HG02759 (cell line): ENCODE results near the gene MORF4L2.
A peak's percentile ranks its signal among the peaks of the same experiment; 100 is the strongest.

Experiments used
- ATAC-seq: cut with Tn5 transposase; IDR thresholded peaks from one replicate; pipeline ENCODE4 v1.9.1; 2021; ENCODE audit warnings: mild to moderate bottlenecking, moderate library complexity; ENCODE audit not compliant: unreplicated experiment

The MORF4L2 gene

GRCh38 chrX:103637604-103638338 lies 48.7 kb downstream of the MORF4L2 start:
- no peak for ATAC-seq

- ATAC-seq: no peak
Observed at GRCh38 chrX:103635436-103635835, 51.1 kb downstream of the MORF4L2 start.

- no peak for ATAC-seq
Observed at GRCh38 chrX:103631145-103631544, 55.4 kb downstream of the MORF4L2 start.

GRCh38 chrX:103630171-103630511 lies 56.4 kb downstream of the MORF4L2 start:
- ATAC-seq: no peak

GRCh38 chrX:103629318-103630170 lies 57.0 kb downstream of the MORF4L2 start:
- peak; percentile 46 for ATAC-seq

- ATAC-seq: peak; percentile 75
Observed at GRCh38 chrX:103628386-103629317, 57.8 kb downstream of the MORF4L2 start, which contains the start of gene TCEAL1. Gene TCEAL1, plus strand, starts transcription at chrX:103628975. Its CDS starts 942 bp downstream, at chrX:103629917.

- ATAC-seq: no peak
Observed at GRCh38 chrX:103626855-103627254, 59.6 kb downstream of the MORF4L2 start.
